Suprapubic skin (tissue), 4 donors: Measurements from ENCODE around the gene RBMS3. TPM values are rescaled to one million over a fixed set of nuclear protein-coding genes. Genes with fewer than 3 reads are reported as not detected.

Source experiments
- DNase-seq, 2 donors: peaks; one replicate each; pipeline ENCODE4 v3.0.0-alpha.2; 2019; ENCODE audit warnings: low spot score in 2 of 2
- H3K27ac ChIP-seq: fragments of 200-600 bp; sonication (generic); one replicate; pipeline ENCODE4 v1.5.1; 2019
- H3K27me3 ChIP-seq: fragments of 200-600 bp; sonication (generic); one replicate; pipeline ENCODE4 v1.5.1; 2019
- H3K36me3 ChIP-seq: fragments of 200-600 bp; sonication (generic); one replicate; pipeline ENCODE4 v1.5.1; 2019
- H3K4me1 ChIP-seq: fragments of 200-600 bp; sonication (generic); one replicate; pipeline ENCODE4 v1.5.1; 2019
- H3K4me3 ChIP-seq: fragments of 200-600 bp; sonication (generic); one replicate; pipeline ENCODE4 v1.5.1; 2019; ENCODE audit warnings: mild to moderate bottlenecking
- H3K9me3 ChIP-seq: fragments of 200-600 bp; sonication (generic); one replicate; pipeline ENCODE4 v1.5.1; 2019
- EP300 ChIP-seq: sonication (generic); formaldehyde crosslinking; IDR thresholded peaks from one replicate; pipeline ENCODE4 v1.6.1; 2017; ENCODE audit warnings: antibody characterized with exemption
- POLR2A ChIP-seq, 2 donors: fragments of 450-650 bp; IDR thresholded peaks; one replicate each; pipeline ENCODE4 v1.6.1; 2017; ENCODE audit warnings: antibody characterized with exemption in 2 of 2, mild to moderate bottlenecking in 2 of 2, moderate library complexity in 2 of 2
- POLR2AphosphoS5 ChIP-seq, 3 donors: sonication (generic); formaldehyde crosslinking; IDR thresholded peaks; one replicate each; pipeline ENCODE4 v1.6.1; 2017; ENCODE audit warnings: antibody characterized with exemption in 3 of 3
- WGBS: methylation state at CpG from one replicate; pipeline ENCODE4 v1.1.5; 2018; 5-methylcytosine and 5-hydroxymethylcytosine counted together
- total RNA-seq, 4 donors: library from RNA; depleted of rRNA; stranded (reverse); fragments of >200 nt; gene quantifications; one replicate each; pipeline ENCODE4 v1.1.0, GENCODE V29; 2016
- TF ChIP-seq, protein P1 (sequence below), 2 donors: fragments of 200-600 bp in 1 of 2; fragments of 450-650 bp in 1 of 2; sonication (generic) in 1 of 2; IDR thresholded peaks; one replicate each; pipeline ENCODE4 v1.5.1; 2016 to 2019; ENCODE audit warnings: antibody characterized with exemption in 2 of 2, mild to moderate bottlenecking in 1 of 2, moderate library complexity in 1 of 2

RBMS3 gene
- total RNA-seq, 4 donors from 2014 or later = 7.7 to 23.4 (median 11.9) TPM

DNA sequence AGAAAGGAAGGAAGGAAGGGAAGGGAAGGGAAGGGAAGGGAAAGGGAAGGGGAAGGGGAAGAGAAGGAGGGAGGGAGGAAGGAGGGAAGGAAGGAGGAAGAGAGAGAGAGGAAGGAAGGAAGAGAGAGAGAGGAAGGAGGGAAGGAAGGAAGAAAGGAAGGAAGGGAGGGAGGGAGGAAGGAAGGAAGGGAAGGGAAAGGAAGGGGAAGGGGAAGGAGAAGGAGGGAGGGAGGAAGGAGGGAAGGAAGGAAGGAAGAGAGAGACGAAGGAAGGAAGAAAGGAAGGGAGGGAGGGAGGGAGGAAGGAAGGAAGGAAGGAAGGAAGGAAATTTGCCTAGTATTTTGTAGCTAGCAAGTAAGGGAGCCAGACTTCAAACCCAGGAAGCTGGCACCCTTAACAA is 583.9 kb downstream of the RBMS3 start:
- no peaks in the 10 kb centered on the region for H3K9me3 ChIP-seq
- peaks cover 3% of the 10 kb centered on the region for H3K4me1 ChIP-seq
- H3K27me3 ChIP-seq = no peaks in the 10 kb centered on the region
- no peaks in the 10 kb centered on the region for H3K36me3 ChIP-seq
- 89% methylated on average over 1 of the region's 1 CpG for WGBS
- no peak overlapping the region for H3K27ac ChIP-seq
- no peak for DNase-seq
- TF ChIP-seq EP300 (no peak), POLR2AphosphoS5 (IDR thresholded peaks at IDR 0.05) (no peak), POLR2A (IDR thresholded peaks at IDR 0.05) (no peak)
- TF ChIP-seq, protein P1, sequence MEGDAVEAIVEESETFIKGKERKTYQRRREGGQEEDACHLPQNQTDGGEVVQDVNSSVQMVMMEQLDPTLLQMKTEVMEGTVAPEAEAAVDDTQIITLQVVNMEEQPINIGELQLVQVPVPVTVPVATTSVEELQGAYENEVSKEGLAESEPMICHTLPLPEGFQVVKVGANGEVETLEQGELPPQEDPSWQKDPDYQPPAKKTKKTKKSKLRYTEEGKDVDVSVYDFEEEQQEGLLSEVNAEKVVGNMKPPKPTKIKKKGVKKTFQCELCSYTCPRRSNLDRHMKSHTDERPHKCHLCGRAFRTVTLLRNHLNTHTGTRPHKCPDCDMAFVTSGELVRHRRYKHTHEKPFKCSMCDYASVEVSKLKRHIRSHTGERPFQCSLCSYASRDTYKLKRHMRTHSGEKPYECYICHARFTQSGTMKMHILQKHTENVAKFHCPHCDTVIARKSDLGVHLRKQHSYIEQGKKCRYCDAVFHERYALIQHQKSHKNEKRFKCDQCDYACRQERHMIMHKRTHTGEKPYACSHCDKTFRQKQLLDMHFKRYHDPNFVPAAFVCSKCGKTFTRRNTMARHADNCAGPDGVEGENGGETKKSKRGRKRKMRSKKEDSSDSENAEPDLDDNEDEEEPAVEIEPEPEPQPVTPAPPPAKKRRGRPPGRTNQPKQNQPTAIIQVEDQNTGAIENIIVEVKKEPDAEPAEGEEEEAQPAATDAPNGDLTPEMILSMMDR (IDR thresholded peaks at IDR 0.05) = no peak
- H3K4me3 ChIP-seq = no peak overlapping the region

DNA sequence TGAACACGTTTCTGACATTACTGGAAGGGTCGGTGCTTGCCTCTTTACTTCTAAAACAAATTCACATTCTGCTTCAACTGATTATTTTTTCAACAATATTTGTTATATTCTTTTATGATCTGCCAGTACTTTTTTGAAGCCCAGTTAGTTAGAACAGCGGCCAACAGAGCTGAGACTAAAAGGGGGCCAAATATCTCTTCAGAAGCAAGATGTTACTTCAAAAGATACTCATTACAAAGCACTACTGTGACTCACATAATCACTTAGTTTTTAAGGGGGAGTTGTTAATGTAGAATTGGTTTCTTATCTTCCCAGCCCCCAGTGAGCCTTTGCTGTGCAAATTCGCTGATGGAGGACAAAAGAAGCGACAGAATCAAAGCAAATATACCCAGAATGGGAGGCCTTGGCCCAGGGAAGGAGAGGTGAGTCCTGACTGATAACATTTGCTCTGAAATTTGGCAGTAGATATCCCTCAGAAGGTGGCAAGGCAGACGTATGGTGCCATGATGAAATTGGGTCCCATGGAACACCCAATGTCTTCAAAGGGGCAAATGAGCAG is 587.8 kb downstream of the RBMS3 start:
- 72% methylated on average over 6 of the region's 6 CpGs for whole genome bisulfite sequencing
- H3K4me3 ChIP-seq = no peak overlapping the region
- H3K27me3 ChIP-seq = no peaks in the 10 kb centered on the region
- TF ChIP-seq EP300 = no peak
- TF ChIP-seq, protein P1 (IDR thresholded peaks at IDR 0.05) = no peak
- no peak for TF ChIP-seq POLR2A (IDR thresholded peaks at IDR 0.05)
- no peak for TF ChIP-seq POLR2AphosphoS5 (IDR thresholded peaks at IDR 0.05)
- peaks cover 3% of the 10 kb centered on the region for H3K4me1 ChIP-seq
- no peaks in the 10 kb centered on the region for H3K36me3 ChIP-seq
- H3K9me3 ChIP-seq = no peaks in the 10 kb centered on the region
- DNase-seq = no peak
- no peak overlapping the region for H3K27ac ChIP-seq

DNA sequence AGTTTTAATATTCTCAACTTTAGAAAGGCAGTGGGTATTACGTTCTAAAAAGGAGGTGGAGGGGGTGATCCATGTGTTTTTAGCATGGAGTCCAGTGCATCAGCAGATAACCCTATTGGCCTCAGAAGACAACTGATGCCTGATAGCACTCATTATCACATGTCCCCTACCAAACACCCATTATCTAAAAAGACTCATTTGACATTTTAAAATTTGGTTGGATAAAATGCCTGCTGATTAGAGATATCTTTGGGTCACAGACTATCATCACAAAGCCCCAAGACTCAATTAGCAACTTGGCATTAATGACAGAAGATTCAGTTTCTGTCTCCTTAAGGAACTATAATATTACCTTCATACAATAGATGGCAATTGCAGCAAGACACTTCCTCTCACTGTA is 589.3 kb downstream of the RBMS3 start:
- H3K36me3 ChIP-seq = no peaks in the 10 kb centered on the region
- H3K9me3 ChIP-seq = no peaks in the 10 kb centered on the region
- no peak overlapping the region for H3K27ac ChIP-seq
- DNase-seq = no peak
- H3K4me3 ChIP-seq = no peak overlapping the region
- TF ChIP-seq POLR2A (IDR thresholded peaks at IDR 0.05) (no peak), EP300 (no peak), POLR2AphosphoS5 (IDR thresholded peaks at IDR 0.05) (no peak)
- 89% methylated on average over 1 of the region's 1 CpG for WGBS
- H3K27me3 ChIP-seq = no peaks in the 10 kb centered on the region
- H3K4me1 ChIP-seq = peaks cover 3% of the 10 kb centered on the region

DNA sequence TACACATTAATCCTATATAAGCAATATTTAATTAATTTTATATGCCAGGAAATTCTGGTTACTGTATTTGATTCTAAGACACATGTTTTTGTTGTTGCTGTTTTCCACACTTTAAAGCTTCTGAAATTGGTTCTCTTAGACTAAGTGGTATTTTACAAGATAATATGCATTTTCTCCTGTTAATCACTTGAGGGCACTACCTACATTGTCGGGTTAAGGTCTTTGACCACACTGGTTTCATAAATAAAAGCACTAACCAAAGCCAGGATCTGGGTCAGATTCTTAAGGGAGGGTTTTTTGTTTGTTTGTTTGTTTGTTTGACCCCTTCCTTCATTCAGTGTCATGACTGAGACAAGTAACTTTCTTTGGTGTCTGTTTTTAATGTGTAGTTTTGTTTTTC is 590.2 kb downstream of the RBMS3 start:
- Histone ChIP-seq H3K9me3 (no peaks in the 10 kb centered on the region), H3K27me3 (no peaks in the 10 kb centered on the region), H3K36me3 (no peaks in the 10 kb centered on the region), H3K4me3 (no peak overlapping the region), H3K27ac (no peak overlapping the region), H3K4me1 (peaks cover 3% of the 10 kb centered on the region)
- TF ChIP-seq POLR2A (IDR thresholded peaks at IDR 0.05) = no peak
- TF ChIP-seq, protein P1 (IDR thresholded peaks at IDR 0.05) = no peak
- TF ChIP-seq EP300 = no peak
- TF ChIP-seq POLR2AphosphoS5 (IDR thresholded peaks at IDR 0.05) = no peak
- DNase-seq = no peak
- 59% methylated on average over 1 of the region's 1 CpG for WGBS

DNA sequence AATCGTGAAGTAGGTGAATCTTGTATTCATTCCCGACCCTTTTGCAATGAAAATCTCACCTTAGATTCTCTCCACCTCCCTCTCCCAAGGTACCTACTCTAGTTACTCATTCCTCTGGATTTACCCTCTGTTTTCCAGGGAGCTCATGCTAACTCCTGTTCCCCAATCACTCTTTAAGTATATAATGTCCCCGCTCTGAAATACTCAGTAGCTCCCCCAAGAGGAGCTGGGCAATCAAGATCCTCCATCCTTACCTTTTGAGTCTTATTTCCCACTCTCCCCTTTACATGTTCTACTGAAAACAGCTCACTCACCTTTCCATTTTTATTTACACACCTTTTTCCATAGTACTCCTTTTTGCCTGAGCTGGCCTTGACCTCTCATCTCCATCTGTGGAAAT is 599.9 kb downstream of the RBMS3 start:
- no peaks in the 10 kb centered on the region for H3K27me3 ChIP-seq
- 95% methylated on average over 3 of the region's 3 CpGs for WGBS
- H3K4me3 ChIP-seq = no peak overlapping the region

More for the DNA sequence above, 599.9 kb downstream of the RBMS3 start:
- no peaks in the 10 kb centered on the region for H3K9me3 ChIP-seq
- no peak for TF ChIP-seq POLR2A (IDR thresholded peaks at IDR 0.05)
- TF ChIP-seq POLR2AphosphoS5 (IDR thresholded peaks at IDR 0.05) = no peak
- TF ChIP-seq, protein P1 (IDR thresholded peaks at IDR 0.05) = no peak
- no peak for DNase-seq
- H3K36me3 ChIP-seq = no peaks in the 10 kb centered on the region
- no peak overlapping the region for H3K27ac ChIP-seq
- H3K4me1 ChIP-seq = no peaks in the 10 kb centered on the region
